Endothelial cell of umbilical vein (primary cell): ENCODE data around the gene C1orf159.

Source experiments
- CTCF ChIP-seq, 2 donors: IDR thresholded peaks; 1 replicate in 1 of 2; 2 replicates in 1 of 2; pipeline ENCODE4 v1.5.1; 2011; ENCODE audit warnings: low read length in 2 of 2, mild to moderate bottlenecking in 2 of 2, moderate library complexity in 2 of 2, control low read depth in 1 of 2, inconsistent platforms in 1 of 2, low read depth in 1 of 2; ENCODE audit not compliant: insufficient read depth in 1 of 2; ENCODE audit errors: extremely low read depth in 1 of 2
- EZH2 ChIP-seq: IDR thresholded peaks from 2 replicates; pipeline ENCODE4 v1.6.1; 2012; ENCODE audit warnings: borderline replicate concordance, low read depth, mild to moderate bottlenecking, moderate library complexity, low read length, inconsistent platforms; ENCODE audit not compliant: severe bottlenecking
- MAX ChIP-seq: IDR thresholded peaks from 2 replicates; pipeline ENCODE4 v1.6.1; 2011; ENCODE audit not compliant: insufficient read depth, insufficient read length
- POLR2A ChIP-seq: IDR thresholded peaks from 2 replicates; pipeline ENCODE4 v1.6.1; 2012; ENCODE audit warnings: low read depth, mild to moderate bottlenecking, control low read depth, low read length
- POLR2AphosphoS5 ChIP-seq: IDR thresholded peaks from 2 replicates; pipeline ENCODE4 v1.6.1; 2012; ENCODE audit warnings: low read depth, mild to moderate bottlenecking, control low read depth, low read length, moderate library complexity; ENCODE audit not compliant: insufficient read depth

GRCh38 chr1:1065265-1065939, 50.5 kb downstream of the C1orf159 start:
- TF ChIP-seq CTCF (IDR thresholded peaks at IDR 0.05; ENCODE audit: extremely low read depth in 1 of 2, insufficient read depth in 1 of 2, low read depth in 1 of 2, low read length in 2 of 2): no peak
- TF ChIP-seq MAX: no peak
- TF ChIP-seq POLR2AphosphoS5: no peak
- no peak for TF ChIP-seq POLR2A
- TF ChIP-seq EZH2: no peak
